Stimulated activated CD4-positive, alpha-beta T cell treated with anti-CD3 and anti-CD28 coated beads, Interleukin-2, amount 100 ng/mL, for 24 hours (primary cell): Measurements from ENCODE around the gene ATP9A.
A peak's percentile ranks its signal among the peaks of the same experiment; 100 is the strongest.
"Not testable (repeated sequence)": the region's sequence is repeated elsewhere in the genome, so short reads cannot be mapped to it uniquely, and the experiment has no call there.

Experiments used
- DNase-seq, 2 donors: peaks; one replicate each; pipeline ENCODE4 v3.0.0-alpha.2; 2020

Gene ATP9A

GRCh38 chr20:51568533-51568932 lies 199.7 kb downstream of the ATP9A start:
- DNase-seq = not testable (repeated sequence)

- no peak for DNase-seq
Measured at GRCh38 chr20:51567622-51568021, 200.6 kb downstream of the ATP9A start.

- DNase-seq = no peak
Measured at GRCh38 chr20:51566594-51566993, 201.6 kb downstream of the ATP9A start.

GRCh38 chr20:51565298-51566144 lies 202.7 kb downstream of the ATP9A start:
- DNase-seq = no peak

- DNase-seq = peak; percentile 35 to 40
Measured at GRCh38 chr20:51563486-51564332, 204.5 kb downstream of the ATP9A start.

GRCh38 chr20:51563174-51563485 lies 205.1 kb downstream of the ATP9A start:
- DNase-seq = no peak

GRCh38 chr20:51562332-51563173 lies 205.6 kb downstream of the ATP9A start:
- DNase-seq = peak in 1 of 2 donors; percentile 29

- DNase-seq = no peak
Measured at GRCh38 chr20:51562027-51562331, 206.2 kb downstream of the ATP9A start.

GRCh38 chr20:51560550-51561307 lies 207.5 kb downstream of the ATP9A start:
- no peak for DNase-seq

- no peak for DNase-seq
Measured at GRCh38 chr20:51560042-51560441, 208.1 kb downstream of the ATP9A start.

- DNase-seq = no peak
Measured at GRCh38 chr20:51554538-51555165, 213.5 kb downstream of the ATP9A start.

GRCh38 chr20:51553897-51554486 lies 214.2 kb downstream of the ATP9A start:
- no peak for DNase-seq

- no peak for DNase-seq
Measured at GRCh38 chr20:51551186-51551585, 217.0 kb downstream of the ATP9A start.

- no peak for DNase-seq
Measured at GRCh38 chr20:51549474-51549873, 218.7 kb downstream of the ATP9A start.

GRCh38 chr20:51547951-51548350 lies 220.2 kb downstream of the ATP9A start:
- DNase-seq = no peak
